ENCODE results near the gene UNC5A. TPM values are rescaled to one million over a fixed set of nuclear protein-coding genes. Genes with fewer than 3 reads are reported as not detected.

UNC5A gene
- total RNA-seq, 1 donor from 2014 or later: 8.3 TPM

GRCh38 chr5:176800024-176800423 is 10.3 kb upstream of the UNC5A start:
- no peak for DNase-seq

- DNase-seq: no peak
These were observed 8.1 kb upstream of the UNC5A start for GRCh38 chr5:176802116-176802784.

GRCh38 chr5:176803068-176803942 is 7.1 kb upstream of the UNC5A start:
- no peak for DNase-seq

- no peak for DNase-seq
These were observed 6.3 kb upstream of the UNC5A start for GRCh38 chr5:176803943-176804498.

- no peak for DNase-seq
These were observed 4.2 kb upstream of the UNC5A start for GRCh38 chr5:176806137-176806536.

- DNase-seq: no peak
These were observed 747 bp upstream of the UNC5A start for GRCh38 chr5:176809544-176810080.

GRCh38 chr5:176810687-176811501 is 535 bp downstream of the UNC5A start:
- peak; percentile 76 for DNase-seq

GRCh38 chr5:176812269-176813259 is 2.2 kb downstream of the UNC5A start:
- no peak for DNase-seq

GRCh38 chr5:176813587-176814312 is 3.4 kb downstream of the UNC5A start:
- no peak for DNase-seq

- no peak for DNase-seq
These were observed 3.9 kb downstream of the UNC5A start for GRCh38 chr5:176814313-176814685.

GRCh38 chr5:176814836-176815438 is 4.6 kb downstream of the UNC5A start:
- no peak for DNase-seq

- DNase-seq: no peak
These were observed 5.8 kb downstream of the UNC5A start for GRCh38 chr5:176816043-176816745.

- DNase-seq: no peak
These were observed 6.5 kb downstream of the UNC5A start for GRCh38 chr5:176816791-176817347.

GRCh38 chr5:176817369-176817840 is 7.0 kb downstream of the UNC5A start:
- no peak for DNase-seq

- DNase-seq: no peak
These were observed 7.5 kb downstream of the UNC5A start for GRCh38 chr5:176817841-176818377.

GRCh38 chr5:176818391-176819098 is 8.2 kb downstream of the UNC5A start:
- no peak for DNase-seq

- DNase-seq: no peak
These were observed 9.1 kb downstream of the UNC5A start for GRCh38 chr5:176819476-176819875.

- DNase-seq: no peak
These were observed 10.6 kb downstream of the UNC5A start for GRCh38 chr5:176820937-176821336.
